ENCODE measurements around the gene HDLBP.
"Not testable (repeated sequence)": the region's sequence is repeated elsewhere in the genome, so short reads cannot be mapped to it uniquely, and the experiment has no call there.

The HDLBP gene

GRCh38 chr2:241279828-241280227, 35.6 kb downstream of the HDLBP start:
- in situ Hi-C loops (cut with HindIII; ENCODE audit: low sequenced_read_pairs) = loop anchor here (10.0 kb wide), 1 partner anchor 55 kb away; no protein-coding TSS in a partner anchor
- H3K4me3 ChIP-seq (ENCODE audit: low read depth, low read length) = no peak overlapping the region
- no peak for TF ChIP-seq CTCF (IDR thresholded peaks at IDR 0.05; ENCODE audit: low read depth, low read length, missing control alignments)
- no peak for DNase-seq (ENCODE audit: low read depth)

DNA sequence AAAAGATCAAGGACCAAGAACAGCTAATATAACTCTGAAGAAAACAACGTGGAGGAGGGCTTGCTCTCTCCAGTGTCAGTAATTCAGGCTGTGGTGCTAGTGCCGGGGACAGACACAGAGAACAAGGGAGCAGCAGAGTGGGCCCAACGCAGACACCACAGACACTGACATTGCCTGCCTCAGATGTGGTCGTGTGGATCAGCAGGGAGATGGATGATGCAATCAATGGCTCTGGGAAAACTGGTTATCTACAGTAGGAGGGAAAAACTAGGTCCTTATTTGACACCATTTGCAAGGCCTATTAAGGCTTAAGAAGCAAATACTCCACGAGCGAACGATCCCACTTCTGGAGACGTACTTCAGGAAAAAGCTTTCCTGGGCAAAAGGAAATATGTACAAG, 36.1 kb downstream of the HDLBP start:
- H3K4me3 ChIP-seq (ENCODE audit: low read depth, low read length) = no peak overlapping the region
- no peak for TF ChIP-seq CTCF (IDR thresholded peaks at IDR 0.05; ENCODE audit: low read depth, low read length, missing control alignments)
- DNase-seq (ENCODE audit: low read depth) = no peak
- in situ Hi-C loops (cut with HindIII; ENCODE audit: low sequenced_read_pairs) = no loop called here

GRCh38 chr2:241278306-241278705, 37.2 kb downstream of the HDLBP start:
- H3K4me3 ChIP-seq (ENCODE audit: low read depth, low read length); DNase-seq (ENCODE audit: low read depth); in situ Hi-C loops (cut with HindIII; ENCODE audit: low sequenced_read_pairs): not testable (repeated sequence)

DNA sequence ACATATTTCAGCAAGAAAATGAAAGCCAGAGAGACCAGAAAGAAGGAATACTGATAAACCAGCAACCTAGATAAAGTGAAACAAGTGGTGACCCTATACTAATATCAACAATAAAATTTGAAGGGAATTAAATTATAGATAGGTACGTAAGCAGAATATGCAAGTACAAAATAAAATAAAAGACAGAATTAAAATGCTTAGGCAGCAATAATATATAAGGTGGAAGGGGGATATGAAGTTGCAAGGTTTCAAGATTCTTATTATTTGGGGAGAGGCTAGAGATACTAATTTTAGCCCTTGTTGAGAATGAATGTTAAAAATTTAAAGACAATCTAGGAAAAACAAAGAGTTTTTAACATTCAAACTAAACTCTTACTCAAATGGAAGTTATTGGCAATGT, 39.6 kb downstream of the HDLBP start:
- DNase-seq (ENCODE audit: low read depth) = no peak
- no peak for TF ChIP-seq CTCF (IDR thresholded peaks at IDR 0.05; ENCODE audit: low read depth, low read length, missing control alignments)
- in situ Hi-C loops (cut with HindIII; ENCODE audit: low sequenced_read_pairs) = no loop called here
- H3K4me3 ChIP-seq (ENCODE audit: low read depth, low read length) = no peak overlapping the region

- no peak for TF ChIP-seq CTCF (IDR thresholded peaks at IDR 0.05; ENCODE audit: low read depth, low read length, missing control alignments)
- H3K4me3 ChIP-seq (ENCODE audit: low read depth, low read length) = no peak overlapping the region
- in situ Hi-C loops (cut with HindIII; ENCODE audit: low sequenced_read_pairs) = no loop called here
- DNase-seq (ENCODE audit: low read depth) = no peak
Measured at GRCh38 chr2:241275504-241275903, 40.0 kb downstream of the HDLBP start.

DNA sequence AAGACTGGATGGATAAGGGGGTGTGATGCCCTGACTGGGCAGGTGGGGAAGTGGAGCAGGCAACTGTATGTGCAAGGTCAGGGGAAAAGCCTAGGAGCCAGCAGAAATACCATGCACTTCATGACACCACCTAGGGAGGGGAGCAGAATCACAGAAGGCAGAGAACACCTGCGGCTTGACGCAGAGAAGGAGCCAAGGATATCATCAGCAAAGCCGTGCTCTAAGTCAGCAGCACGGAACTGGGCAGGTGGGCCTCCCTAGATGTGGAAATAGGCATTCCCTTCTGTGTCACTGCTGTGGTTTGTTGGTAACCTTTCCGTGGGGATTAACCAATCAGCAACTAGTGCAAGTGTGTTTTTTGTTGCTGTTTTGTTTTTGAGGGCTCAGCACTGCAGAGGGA, 41.3 kb downstream of the HDLBP start:
- no peak for TF ChIP-seq CTCF (IDR thresholded peaks at IDR 0.05; ENCODE audit: low read depth, low read length, missing control alignments)
- in situ Hi-C loops (cut with HindIII; ENCODE audit: low sequenced_read_pairs) = no loop called here
- H3K4me3 ChIP-seq (ENCODE audit: low read depth, low read length) = no peak overlapping the region
- DNase-seq (ENCODE audit: low read depth) = no peak

GRCh38 chr2:241273210-241274020, 42.1 kb downstream of the HDLBP start:
- no peak for DNase-seq (ENCODE audit: low read depth)
- in situ Hi-C loops (cut with HindIII; ENCODE audit: low sequenced_read_pairs) = no loop called here
- TF ChIP-seq CTCF (IDR thresholded peaks at IDR 0.05; ENCODE audit: low read depth, low read length, missing control alignments) = no peak
- H3K4me3 ChIP-seq (ENCODE audit: low read depth, low read length) = peak overlapping the region; percentile 76
